B cell (primary cell): ENCODE results near the gene RPL34.

Source experiments
- EZH2 ChIP-seq: IDR thresholded peaks from 2 replicates; pipeline ENCODE4 v1.6.1; 2012; ENCODE audit warnings: borderline replicate concordance, low read depth, mild to moderate bottlenecking, moderate library complexity, low read length; ENCODE audit not compliant: insufficient read depth, poor library complexity, severe bottlenecking
- TF ChIP-seq, protein P1 (sequence below): fragments of 200-600 bp; IDR thresholded peaks from one replicate; pipeline ENCODE4 v1.8.0; 2022; ENCODE audit warnings: antibody characterized with exemption, mild to moderate bottlenecking

DNA sequence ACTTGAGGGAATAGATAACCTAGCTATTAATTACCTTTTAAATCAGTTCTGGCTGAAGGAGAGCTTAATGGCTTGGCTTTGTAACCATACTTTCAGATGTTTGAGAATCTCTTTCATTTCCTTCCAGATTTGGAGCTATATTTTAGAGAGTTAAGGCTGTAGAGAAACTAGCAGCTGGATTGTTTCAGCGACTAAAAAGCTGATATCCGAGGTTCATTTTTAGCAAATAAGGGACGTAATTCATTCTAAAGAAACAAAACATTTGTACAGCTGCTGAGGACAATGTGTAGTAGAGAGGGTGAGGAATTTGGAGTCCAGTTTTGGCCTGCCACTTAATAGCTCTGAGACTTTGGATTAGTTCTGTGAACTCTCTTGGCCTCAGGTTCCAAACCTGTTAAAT, 42.3 kb downstream of the RPL34 start:
- TF ChIP-seq, protein P1, sequence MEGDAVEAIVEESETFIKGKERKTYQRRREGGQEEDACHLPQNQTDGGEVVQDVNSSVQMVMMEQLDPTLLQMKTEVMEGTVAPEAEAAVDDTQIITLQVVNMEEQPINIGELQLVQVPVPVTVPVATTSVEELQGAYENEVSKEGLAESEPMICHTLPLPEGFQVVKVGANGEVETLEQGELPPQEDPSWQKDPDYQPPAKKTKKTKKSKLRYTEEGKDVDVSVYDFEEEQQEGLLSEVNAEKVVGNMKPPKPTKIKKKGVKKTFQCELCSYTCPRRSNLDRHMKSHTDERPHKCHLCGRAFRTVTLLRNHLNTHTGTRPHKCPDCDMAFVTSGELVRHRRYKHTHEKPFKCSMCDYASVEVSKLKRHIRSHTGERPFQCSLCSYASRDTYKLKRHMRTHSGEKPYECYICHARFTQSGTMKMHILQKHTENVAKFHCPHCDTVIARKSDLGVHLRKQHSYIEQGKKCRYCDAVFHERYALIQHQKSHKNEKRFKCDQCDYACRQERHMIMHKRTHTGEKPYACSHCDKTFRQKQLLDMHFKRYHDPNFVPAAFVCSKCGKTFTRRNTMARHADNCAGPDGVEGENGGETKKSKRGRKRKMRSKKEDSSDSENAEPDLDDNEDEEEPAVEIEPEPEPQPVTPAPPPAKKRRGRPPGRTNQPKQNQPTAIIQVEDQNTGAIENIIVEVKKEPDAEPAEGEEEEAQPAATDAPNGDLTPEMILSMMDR = no peak
- no peak for TF ChIP-seq EZH2
